GM21367 (cell line): ENCODE data around the gene HLF.

Experiments
- ATAC-seq: cut with Tn5 transposase; IDR thresholded peaks from one replicate; pipeline ENCODE4 v1.9.1; 2021; ENCODE audit not compliant: unreplicated experiment

HLF gene

DNA sequence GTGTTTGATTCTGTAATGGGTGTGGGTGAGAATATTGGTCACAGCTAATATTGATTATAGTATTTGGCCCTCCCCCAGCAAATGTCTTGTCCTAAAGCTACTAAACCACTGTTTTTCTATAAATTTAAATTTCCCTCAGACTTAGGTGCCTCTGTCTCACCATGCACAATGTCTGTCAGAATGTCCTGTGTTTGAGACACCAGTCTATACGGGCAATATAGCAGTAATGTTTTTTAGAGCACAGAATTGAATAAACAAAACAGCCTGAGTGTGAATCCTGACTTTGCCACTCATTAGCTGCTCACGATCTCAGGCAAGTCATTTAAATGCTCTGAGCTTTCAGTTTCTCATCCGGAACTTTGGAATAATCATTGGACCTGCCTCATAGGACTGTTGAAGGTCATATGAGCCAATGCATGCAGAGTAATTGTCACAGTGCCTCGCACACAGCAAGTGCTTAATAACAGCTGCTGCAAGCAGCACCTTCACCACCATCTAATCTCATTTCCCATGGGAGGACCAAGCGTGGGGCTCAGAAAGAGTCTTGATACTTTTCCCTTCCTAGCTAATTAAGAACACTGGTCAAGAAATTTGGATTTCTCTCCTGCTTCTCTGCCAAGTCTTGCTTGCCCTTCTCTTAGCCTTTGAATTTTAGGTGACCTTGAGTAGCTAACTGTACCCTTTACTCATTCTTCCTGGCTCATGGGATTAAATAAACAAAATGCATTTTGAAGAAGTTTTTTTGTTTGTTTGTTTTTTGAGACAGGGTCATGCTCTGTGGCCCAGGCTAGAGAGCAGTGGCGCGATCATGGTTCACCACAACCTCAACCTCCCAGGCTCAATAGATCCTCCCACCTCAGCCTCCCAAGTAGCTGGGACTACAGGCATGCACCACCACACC lies 9.8 kb downstream of the HLF start:
- ATAC-seq, result no peak

DNA sequence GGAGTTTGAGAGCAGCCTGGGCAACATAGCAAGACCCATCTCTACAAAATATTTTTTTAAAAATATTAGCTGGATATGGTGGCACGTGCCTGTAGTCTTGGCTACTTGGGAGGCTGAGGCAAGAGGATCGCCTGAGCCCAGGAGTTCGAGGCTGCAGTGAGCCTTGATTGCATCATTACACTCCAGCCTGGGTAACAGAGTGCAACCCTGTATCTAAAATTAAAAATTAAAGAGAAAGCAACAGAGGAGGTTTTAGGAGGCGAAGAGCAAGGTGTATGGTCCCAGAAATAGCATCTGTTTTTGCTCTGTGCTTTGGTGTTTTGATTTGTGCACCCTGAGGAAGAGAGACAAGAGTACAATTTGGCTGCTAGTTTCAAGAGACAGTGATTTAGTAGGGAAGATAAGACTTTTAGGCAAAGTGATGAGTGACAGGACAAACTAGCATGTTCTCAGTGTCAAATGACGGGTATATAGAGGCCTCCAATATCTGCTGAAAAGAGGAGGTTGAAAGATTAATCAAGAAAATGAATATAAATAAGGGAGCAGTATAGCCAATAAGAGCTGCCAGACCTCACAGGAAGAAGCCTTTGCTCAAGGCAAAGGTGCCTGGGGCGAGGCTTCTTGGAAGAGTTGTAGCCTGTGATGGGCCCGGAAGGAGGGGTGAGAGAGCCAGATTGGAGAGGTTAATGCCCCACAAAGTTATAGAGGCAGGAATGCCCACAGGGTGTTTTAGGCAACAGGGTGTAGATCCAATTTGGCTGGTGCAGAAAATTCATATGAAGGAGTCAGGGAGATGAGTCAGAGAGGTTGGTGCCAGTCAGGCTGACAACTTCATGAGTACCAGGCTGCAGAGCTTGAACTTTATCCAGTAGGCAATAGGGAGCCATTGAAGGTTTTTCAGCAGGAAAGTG lies 11.4 kb downstream of the HLF start:
- ATAC-seq, result no peak

DNA sequence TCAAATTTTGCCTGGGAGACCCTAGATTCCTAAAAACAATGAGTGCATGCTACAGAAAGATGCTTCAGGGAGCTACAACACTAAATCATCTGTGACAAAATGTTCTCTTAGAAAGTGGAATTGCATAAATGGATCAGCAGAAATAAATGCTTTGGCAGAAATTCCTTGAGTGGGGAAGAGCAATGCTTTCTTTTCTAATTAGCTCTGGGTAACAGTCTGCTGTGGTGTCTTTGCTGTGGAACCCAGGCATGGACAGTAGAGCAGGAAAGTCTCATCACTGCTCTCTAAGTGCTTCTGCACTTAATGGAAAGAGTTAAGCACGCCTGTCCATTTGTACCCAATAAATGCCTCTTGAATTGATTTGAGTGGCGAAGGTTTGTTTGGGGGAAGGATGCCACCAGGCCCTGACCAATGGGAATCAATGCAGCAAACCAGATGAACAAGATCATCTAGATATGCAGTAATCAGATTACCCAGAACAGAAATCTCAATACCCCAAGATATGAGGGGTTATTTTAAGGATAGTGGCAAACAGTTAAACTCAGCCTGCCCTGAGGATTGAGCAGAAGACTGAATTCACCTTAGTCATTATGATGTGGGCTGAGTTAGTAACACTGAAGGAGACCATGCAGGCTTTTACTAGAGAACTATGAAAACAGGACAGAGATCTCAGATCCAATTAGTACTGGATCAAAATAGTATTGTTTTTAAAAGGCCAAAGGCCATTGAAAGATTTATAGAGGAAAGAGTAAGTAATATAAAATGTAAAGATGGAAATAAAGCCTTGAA lies 13.6 kb downstream of the HLF start:
- no peak for ATAC-seq

DNA sequence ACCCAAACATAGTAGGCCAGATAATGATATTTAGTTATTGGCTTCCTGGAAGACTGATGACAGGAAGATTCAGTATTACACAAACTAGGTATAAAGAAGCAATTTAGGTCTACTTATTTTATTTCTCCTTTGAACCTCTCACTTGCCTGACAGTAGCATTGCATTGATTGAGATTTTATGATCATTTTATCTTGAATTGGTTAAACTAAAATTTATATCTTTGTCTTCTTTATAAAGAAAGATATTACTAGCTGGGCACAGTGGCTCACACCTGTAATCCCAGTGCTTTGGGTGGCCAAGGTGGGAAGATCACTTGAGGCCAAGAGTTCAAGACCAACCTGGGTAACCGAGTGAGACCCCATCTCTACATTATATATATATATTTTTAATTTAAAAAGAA lies 14.4 kb downstream of the HLF start:
- no peak for ATAC-seq

DNA sequence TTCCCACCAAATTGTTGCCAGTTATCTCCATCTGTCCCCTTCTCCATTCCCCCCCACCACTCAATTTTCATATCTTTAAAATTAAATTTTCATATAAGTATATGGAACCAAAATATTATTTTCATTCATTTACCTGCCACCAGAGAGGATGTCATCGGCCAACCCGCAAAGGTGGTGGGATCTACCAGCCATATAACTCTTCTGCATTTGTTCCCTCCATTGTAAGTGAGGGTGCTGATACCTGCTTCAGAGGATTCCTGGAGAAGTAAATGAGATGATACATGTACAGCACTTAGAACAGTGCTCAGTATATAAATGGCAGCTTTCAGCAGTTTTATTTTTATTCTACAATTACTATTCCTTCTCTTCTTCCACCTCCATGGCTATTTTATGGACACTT lies 15.0 kb downstream of the HLF start:
- no peak for ATAC-seq

DNA sequence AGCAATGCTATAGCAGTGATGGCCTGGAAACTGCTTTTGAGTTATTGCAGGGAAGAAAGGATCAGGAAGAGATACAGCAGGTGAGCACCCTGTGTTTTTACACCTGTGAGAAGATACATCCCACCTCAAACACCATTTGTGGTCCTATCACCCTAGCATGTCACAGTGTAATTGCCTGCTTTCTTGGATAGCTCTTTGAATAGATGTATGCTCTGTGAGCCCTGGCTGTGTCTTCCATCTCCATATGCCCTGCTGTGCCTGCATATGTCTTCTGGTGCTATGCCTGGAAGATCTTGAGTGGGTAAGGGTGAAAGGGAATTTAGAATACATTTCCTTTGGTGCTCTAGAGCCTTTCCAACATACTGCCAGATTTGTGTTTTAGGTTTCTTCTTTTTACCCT lies 15.5 kb downstream of the HLF start:
- no peak for ATAC-seq

DNA sequence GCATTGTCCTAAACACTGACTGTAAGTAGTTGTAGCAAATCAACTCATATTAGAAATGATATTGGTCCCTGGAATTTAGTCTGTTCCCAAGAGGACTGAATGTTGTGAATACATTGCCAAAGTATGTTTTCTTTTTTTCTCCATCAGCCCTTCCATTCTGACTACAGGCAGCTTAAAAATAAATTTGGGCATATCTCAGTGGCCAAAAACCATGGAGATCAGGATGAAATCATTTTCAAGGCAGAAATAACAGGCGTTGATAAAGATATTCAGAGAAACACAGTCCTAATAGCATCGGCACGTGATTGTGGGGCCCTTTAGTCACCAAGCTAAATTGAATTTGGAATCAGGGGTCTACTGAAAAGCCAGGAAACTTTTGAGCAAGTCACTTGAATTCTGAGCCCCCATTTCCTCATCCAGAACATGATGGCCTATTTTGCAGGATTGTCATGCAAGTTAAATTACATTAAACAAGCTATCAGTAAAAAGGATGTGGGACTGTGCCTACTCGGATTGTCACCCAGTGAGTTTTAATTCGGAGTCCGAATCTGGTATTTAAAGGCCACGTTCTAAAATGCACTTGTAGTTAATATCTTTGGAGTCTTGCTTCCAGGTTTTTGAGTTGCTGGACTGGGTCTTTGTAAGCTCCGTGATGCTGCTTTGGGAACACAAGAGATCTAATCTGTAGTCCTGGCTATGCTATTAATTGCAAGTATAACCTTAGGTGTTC lies 17.1 kb downstream of the HLF start:
- no peak for ATAC-seq

DNA sequence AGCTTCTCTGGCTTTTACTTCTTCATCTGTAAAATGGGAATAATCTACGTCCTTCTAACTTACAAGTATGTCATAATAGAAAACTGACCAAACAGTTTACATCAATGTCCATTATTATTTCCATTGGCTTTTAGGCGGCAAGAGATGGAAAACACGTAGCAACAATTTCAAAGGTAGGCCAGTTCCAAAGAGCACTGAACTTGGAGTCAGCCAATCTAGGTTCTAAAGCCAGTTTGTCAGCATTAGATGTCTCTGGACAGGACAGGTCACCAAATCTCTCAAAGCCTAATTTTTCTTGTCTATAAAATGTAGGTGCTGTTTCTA lies 17.6 kb downstream of the HLF start:
- ATAC-seq, result no peak

DNA sequence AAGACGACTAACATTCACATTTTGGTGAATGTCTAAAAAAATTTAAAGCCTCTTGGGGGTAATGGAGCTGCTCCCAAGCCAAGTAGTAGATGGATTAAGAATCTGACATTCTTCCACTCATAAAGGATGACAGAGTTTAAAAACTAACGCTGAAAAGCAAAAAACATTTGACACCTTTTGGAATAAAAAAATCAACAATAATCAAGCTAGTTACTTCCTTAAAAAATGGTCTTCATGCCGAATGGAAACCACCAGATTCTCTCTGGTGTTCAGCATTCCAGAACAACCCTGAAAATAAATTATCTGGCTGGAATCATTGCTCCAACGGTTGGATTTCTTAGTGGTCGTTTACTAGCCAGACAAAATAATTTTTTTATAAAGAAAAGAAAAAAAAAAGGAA lies 18.0 kb downstream of the HLF start:
- no peak for ATAC-seq

DNA sequence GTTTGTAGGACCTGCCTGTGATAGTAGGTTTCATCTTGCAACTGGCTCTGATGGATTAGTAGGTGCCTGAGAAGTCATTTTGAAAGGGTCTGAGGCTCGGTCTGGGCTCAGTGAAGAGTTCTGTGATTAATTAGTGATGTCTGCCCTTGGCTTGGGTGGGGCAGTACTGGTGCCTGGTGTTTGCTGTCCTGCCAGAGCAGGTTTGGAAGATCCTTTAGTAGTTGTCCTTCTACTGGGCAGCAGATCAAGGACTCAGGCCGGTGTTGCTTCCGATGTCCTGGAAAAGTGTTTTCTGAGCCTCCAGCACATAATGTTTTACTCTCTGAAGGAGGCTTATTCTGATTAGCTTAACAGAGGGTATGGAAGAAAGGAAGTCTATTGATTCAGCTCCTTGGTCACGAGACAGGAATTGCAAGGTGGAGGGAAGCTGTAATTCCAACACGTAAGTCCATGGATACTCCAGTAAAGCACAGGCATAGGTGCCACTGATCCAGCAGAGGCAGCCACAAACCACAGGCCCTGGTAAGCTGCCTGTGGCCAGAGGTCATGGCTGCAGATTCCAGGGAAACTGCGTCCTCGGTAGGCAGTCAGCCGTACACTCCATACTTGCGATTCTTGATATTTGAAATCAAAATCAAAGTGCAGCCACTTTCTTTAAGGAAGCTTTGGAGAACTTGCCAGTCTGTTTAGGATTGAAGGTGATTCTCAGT lies 18.7 kb downstream of the HLF start:
- no peak for ATAC-seq

DNA sequence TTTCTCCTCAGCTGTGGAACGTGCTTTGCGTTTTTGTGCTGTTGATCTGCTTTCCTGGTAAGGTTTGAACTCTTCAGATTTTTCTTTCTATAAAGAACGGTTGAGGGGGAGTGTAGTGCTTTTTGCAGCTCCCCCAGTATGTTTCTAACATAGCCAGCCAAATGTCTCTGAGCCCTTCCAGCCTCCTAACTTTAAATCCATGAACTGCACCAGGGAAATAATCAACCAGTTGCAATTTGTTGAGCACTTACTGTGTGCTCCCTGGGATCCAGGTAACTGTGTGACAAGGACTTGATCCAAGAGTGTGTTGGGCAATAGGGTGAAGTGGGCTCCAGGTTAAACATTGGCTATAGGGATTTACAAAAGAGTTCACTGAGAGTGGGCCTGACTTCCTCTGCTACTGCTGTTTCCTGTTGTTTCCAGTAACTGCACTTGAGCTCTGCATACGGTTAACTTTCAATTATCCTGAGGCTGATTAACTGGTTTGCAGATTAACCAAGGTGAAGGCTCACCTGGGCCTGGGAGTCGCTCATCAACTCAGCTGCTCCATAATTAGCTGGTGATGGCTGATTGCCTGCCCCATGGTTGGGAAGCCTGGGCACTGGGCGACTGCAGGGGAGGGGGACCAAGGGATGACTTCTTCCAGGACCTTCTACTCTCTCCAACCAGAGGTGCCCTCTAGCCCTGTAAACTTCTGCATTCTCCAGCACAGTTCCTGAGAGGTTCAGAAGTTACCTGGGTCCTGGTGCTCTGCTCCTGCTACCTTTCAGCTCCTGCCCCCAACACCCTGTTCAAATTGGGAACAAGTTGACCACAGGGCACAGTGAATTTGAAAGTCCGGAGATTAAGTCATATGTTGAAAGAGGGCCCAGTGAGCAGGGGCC lies 19.5 kb downstream of the HLF start:
- ATAC-seq, result no peak

DNA sequence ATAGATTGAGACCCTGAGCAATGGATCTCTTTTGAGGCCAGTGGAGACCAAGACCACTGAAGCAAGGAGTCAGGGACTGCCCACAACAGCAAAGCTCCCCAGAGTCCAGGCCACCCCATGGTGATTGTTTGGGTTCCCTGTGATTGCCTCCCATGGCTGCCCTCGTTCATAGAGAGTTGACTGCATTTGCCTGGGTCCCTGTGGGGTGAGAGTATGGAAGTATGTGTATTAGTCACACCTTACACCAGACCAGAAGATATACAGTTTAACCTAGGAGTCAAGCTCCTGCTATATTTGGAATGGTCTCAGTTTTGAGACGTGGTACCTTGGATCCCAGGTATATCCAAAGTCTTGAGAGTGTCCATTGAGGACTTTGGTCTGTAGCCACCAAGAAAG lies 20.2 kb downstream of the HLF start:
- no peak for ATAC-seq

DNA sequence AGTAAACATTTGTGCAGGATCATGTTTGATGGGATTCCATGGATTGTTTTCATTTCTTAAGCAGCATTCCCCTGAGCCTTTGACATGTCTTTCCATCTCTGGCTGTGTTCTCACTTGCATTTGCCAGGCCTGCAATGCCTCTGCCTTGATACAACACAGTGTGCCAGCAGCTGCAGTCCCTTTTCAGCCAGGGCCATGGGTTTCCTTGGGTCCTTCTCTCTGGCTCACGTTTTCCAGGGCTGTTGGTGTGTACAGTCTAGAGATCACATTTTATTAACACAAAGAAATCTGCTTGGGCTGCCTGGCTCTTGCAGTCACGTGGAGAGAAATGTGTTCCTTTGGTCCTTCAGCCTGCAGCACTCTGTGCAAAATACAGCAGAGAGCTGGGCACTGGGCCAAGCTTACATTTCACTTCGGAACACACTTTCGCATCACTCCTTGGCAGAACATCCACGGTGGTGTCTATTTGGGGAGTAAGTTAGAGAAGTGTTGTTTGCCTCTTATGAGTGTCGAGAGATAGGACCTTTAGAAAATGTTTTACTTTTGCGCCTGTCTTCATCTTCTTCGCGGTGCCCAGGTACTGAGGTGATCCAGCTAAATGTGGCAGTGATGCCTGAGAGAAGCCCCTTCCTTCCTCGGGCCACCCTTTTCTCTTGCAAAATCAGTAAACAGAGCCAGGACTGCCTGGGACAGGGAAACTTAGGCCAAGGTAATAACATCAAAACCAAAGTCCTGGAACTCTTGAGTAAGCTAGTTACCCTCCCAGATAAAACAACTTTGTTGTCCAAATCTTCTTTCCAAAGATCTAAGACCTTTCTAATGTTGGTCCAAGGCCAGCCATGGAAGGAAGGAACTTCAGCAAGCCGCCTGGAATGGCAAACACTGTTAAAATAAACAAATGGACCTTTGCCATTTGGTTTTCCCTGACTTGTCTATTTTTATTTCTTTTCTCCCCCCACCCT lies 20.9 kb downstream of the HLF start:
- no peak for ATAC-seq

DNA sequence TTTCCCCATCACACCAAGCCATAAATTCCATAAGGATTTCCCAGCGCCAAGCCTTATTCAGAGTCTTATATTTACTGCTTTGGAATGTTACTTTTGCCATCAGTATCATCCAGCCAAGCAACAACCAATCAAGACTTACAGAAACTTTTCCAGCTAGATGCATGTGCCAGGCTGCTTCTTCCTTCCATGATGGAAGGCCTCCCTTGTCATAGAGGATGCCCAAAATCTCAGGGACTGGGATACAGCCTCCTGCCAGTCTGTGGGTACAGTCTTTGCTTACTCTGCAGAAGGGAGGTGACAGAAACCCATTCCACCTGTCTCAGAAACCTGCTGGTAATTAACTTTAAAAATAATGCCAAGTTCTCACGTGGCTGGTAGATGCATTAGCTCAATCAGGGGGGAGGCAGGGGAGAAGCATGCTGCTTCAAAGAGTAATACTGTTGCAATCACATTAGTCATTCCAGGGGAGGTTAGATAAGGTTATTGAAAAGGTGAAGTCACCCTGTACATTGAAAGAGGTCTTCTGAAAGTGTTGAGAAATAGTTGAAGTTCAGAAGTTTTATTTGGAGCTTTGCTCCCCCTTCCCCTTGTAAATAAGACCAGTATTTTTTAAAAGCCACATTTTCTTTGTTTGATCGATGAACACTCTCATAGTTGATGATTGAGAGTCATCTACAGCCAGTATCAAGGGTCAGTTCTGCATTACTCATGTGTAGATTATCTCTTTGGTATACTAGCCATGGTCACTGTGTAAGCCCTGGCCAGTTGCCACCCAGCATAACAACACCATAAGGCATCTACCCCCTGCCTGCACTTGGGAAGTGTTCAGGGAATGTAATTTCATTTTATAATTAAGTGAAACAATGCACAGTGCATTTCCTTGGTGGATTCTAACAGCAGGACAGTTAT lies 22.2 kb downstream of the HLF start:
- no peak for ATAC-seq

DNA sequence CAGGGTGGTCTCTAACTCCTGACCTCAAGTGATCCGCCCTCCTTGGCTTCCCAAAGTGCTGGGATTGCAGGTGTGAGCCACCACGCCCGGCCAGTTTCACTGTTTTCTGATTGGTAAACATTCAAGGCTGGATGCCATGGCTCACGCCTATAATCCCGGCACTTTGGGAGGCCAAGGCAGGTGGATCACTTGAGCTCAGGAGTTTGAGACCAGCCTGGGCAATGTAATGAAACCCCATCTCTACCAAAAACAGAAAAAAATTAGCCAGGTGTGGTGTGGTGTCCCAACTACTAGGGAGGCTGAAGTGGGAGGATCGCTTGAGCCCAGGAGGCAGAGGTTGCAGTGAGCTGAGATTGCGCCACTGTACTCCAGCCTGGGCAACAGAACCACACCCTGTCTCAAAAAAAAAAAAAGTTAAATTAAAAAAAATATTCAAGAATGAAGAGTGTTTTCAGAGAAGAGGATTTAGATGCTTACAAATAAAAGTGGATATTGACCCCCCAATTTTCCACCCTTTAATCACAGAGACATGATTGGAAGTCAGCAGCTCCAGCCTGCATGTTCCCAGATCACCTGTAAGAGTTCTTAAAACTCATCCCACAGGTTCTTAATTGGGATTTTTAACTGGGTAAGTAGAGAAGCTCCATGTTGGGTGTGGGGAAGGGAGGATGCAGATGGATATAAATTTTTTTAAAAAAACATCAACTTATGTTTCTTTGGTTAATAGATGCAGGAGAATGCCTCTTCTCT lies 23.8 kb downstream of the HLF start:
- ATAC-seq, result no peak

DNA sequence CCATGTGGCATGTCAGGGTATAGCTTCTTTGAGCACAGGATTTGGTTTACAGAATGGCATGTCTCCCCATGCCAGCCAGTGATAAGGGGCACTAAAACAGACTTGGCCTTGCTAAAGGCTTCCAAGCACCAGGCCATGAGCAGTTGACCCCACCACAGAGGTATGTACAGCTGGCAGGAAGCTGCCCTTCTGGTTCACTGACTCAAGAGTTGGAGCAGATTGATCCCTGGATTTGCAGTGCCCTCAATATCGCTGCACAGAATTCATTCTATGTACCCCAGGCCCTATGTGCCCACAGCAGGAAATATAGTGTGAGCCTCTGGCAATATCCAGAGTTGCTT lies 24.3 kb downstream of the HLF start:
- no peak for ATAC-seq
